GM23338 (cell line): ENCODE data around the gene ZG16B.

Experiments used
- CREB1 ChIP-seq: fragments of 250-450 bp; sonication (Bioruptor Pico); IDR thresholded peaks from 2 replicates; pipeline ENCODE4 v1.5.0; 2020; ENCODE audit warnings: low read depth, mild to moderate bottlenecking, moderate library complexity
- CTCF ChIP-seq, 2 experiments: fragments of 200-600 bp in 1 of 2; sonication (generic) in 1 of 2; conservative IDR thresholded peaks; 2 replicates each; pipeline versions ENCODE4 v1.5.1 to v1.6.1; 2016 to 2017; ENCODE audit warnings: antibody characterized with exemption in 2 of 2, low read depth in 2 of 2, mild to moderate bottlenecking in 2 of 2, moderate library complexity in 1 of 2
- EZH2 ChIP-seq: fragments of 200-600 bp; sonication (generic); IDR thresholded peaks from one replicate; pipeline ENCODE4 v1.8.0; 2017; ENCODE audit warnings: antibody characterized with exemption, mild to moderate bottlenecking, low read depth; ENCODE audit not compliant: unreplicated experiment
- EZH2phosphoT487 ChIP-seq: fragments of 200-600 bp; sonication (generic); IDR thresholded peaks from one replicate; pipeline ENCODE4 v1.8.1; 2018; ENCODE audit warnings: antibody characterized with exemption; ENCODE audit not compliant: unreplicated experiment
- NANOG ChIP-seq: IDR thresholded peaks from 2 replicates; pipeline ENCODE4 v1.6.1; 2016; ENCODE audit warnings: antibody characterized with exemption, borderline replicate concordance
- POLR2AphosphoS5 ChIP-seq: IDR thresholded peaks from 2 replicates; pipeline ENCODE4 v1.6.1; 2016; ENCODE audit warnings: antibody characterized with exemption, low read depth
- ZNF114 ChIP-seq: fragments of 250-450 bp; sonication (Bioruptor Pico); IDR thresholded peaks from 2 replicates; pipeline ENCODE4 v1.5.0; 2020; ENCODE audit warnings: mild to moderate bottlenecking, moderate library complexity
- TF ChIP-seq, protein P1 (sequence below): IDR thresholded peaks from one replicate; pipeline ENCODE4 v1.6.1; 2018; ENCODE audit warnings: antibody characterized with exemption; ENCODE audit not compliant: unreplicated experiment

GRCh38 chr16:2786826-2787151 is 43.3 kb upstream of the ZG16B start:
- TF ChIP-seq CTCF (conservative IDR thresholded peaks at IDR 0.05; ENCODE audit: low read depth in 2 of 2), result no peak
- TF ChIP-seq EZH2, result no peak
- no peak for TF ChIP-seq NANOG
- TF ChIP-seq, protein P1, sequence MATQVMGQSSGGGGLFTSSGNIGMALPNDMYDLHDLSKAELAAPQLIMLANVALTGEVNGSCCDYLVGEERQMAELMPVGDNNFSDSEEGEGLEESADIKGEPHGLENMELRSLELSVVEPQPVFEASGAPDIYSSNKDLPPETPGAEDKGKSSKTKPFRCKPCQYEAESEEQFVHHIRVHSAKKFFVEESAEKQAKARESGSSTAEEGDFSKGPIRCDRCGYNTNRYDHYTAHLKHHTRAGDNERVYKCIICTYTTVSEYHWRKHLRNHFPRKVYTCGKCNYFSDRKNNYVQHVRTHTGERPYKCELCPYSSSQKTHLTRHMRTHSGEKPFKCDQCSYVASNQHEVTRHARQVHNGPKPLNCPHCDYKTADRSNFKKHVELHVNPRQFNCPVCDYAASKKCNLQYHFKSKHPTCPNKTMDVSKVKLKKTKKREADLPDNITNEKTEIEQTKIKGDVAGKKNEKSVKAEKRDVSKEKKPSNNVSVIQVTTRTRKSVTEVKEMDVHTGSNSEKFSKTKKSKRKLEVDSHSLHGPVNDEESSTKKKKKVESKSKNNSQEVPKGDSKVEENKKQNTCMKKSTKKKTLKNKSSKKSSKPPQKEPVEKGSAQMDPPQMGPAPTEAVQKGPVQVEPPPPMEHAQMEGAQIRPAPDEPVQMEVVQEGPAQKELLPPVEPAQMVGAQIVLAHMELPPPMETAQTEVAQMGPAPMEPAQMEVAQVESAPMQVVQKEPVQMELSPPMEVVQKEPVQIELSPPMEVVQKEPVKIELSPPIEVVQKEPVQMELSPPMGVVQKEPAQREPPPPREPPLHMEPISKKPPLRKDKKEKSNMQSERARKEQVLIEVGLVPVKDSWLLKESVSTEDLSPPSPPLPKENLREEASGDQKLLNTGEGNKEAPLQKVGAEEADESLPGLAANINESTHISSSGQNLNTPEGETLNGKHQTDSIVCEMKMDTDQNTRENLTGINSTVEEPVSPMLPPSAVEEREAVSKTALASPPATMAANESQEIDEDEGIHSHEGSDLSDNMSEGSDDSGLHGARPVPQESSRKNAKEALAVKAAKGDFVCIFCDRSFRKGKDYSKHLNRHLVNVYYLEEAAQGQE, result no peak
- TF ChIP-seq EZH2phosphoT487, result no peak
- TF ChIP-seq POLR2AphosphoS5, result no peak
- no peak for TF ChIP-seq CREB1 (CRISPR knock-in tag)
- TF ChIP-seq ZNF114 (CRISPR knock-in tag), result no peak
